Keratinocyte (primary cell): ENCODE measurements around the gene DNAJC7. TPM values are rescaled to one million over a fixed set of nuclear protein-coding genes. Genes with fewer than 3 reads are reported as not detected.

ENCODE experiments used
- DNase-seq: peaks from one replicate; pipeline ENCODE4 v3.0.0-alpha.2; 2011; ENCODE audit warnings: low read depth, missing footprints, low spot score
- FAIRE-seq: peaks from 2 replicates; lab custom pipeline; 2011; peaks lifted over from hg19 to GRCh38; lab: Jason Lieb, UNC
- H2AFZ ChIP-seq: 2 replicates; pipeline ENCODE4 v1.6.0; 2012; ENCODE audit warnings: low read length, control low read depth, inconsistent platforms; ENCODE audit not compliant: control insufficient read depth
- H3K27ac ChIP-seq: 2 replicates; pipeline ENCODE4 v1.5.1; 2011; ENCODE audit warnings: low read length; ENCODE audit not compliant: control insufficient read depth, insufficient read depth
- H3K27me3 ChIP-seq: 3 replicates; pipeline ENCODE4 v1.6.0; 2011; ENCODE audit warnings: low read length; ENCODE audit not compliant: control insufficient read depth, insufficient read depth; ENCODE audit errors: extremely low read depth
- H3K36me3 ChIP-seq, 2 experiments: 2 replicates in 1 of 2; 3 replicates in 1 of 2; pipeline ENCODE4 v1.5.1; 2011; ENCODE audit warnings: low read length in 2 of 2, mild to moderate bottlenecking in 1 of 2; ENCODE audit not compliant: control insufficient read depth in 2 of 2, insufficient read depth in 2 of 2; ENCODE audit errors: extremely low read depth in 1 of 2
- H3K4me1 ChIP-seq: 3 replicates; pipeline ENCODE4 v1.5.1; 2011; ENCODE audit warnings: low read length; ENCODE audit not compliant: control insufficient read depth, insufficient read depth; ENCODE audit errors: extremely low read depth
- H3K4me2 ChIP-seq: 3 replicates; pipeline ENCODE4 v1.6.0; 2011; ENCODE audit warnings: low read depth, low read length; ENCODE audit not compliant: control insufficient read depth, insufficient read depth; ENCODE audit errors: extremely low read depth
- H3K4me3 ChIP-seq, 3 experiments: fragments of 200-600 bp in 1 of 3; sonication (generic) in 1 of 3; 2 replicates in 2 of 3; 3 replicates in 1 of 3; pipeline ENCODE4 v1.5.1; 2011 to 2016; ENCODE audit warnings: low read length in 3 of 3, mild to moderate bottlenecking in 3 of 3, control low read depth in 2 of 3, inconsistent platforms in 1 of 3, low read depth in 1 of 3, mixed read lengths in 1 of 3, mixed run types in 1 of 3, moderate library complexity in 1 of 3; ENCODE audit not compliant: control insufficient read depth in 2 of 3, insufficient read depth in 2 of 3; ENCODE audit errors: extremely low read depth in 1 of 3
- H3K79me2 ChIP-seq: 2 replicates; pipeline ENCODE4 v1.6.0; 2012; ENCODE audit warnings: low read length; ENCODE audit not compliant: control insufficient read depth, insufficient read depth
- H3K9ac ChIP-seq: 3 replicates; pipeline ENCODE4 v1.6.0; 2011; ENCODE audit warnings: low read length; ENCODE audit not compliant: control insufficient read depth, insufficient read depth; ENCODE audit errors: extremely low read depth
- H3K9me1 ChIP-seq: 3 replicates; pipeline ENCODE4 v1.6.0; 2011; ENCODE audit warnings: low read length; ENCODE audit not compliant: control insufficient read depth, insufficient read depth; ENCODE audit errors: extremely low read depth
- H3K9me3 ChIP-seq: 2 replicates; pipeline ENCODE4 v1.5.1; 2012; ENCODE audit warnings: low read depth, low read length; ENCODE audit not compliant: control insufficient read depth
- H4K20me1 ChIP-seq: 3 replicates; pipeline ENCODE4 v1.6.0; 2011; ENCODE audit warnings: low read length; ENCODE audit not compliant: control insufficient read depth, insufficient read depth; ENCODE audit errors: extremely low read depth
- EZH2 ChIP-seq: IDR thresholded peaks from one replicate; pipeline ENCODE4 v1.6.1; 2012; ENCODE audit warnings: inconsistent platforms, mild to moderate bottlenecking, low read length, moderate library complexity
- dilution Hi-C: fragments of 300-500 bp; cut with MboI; formaldehyde crosslinking; loops from one replicate; pipeline ENCODE4 v1.7.0; 2020; ENCODE audit warnings: low sequenced_read_pairs; ENCODE audit not compliant: extremely low pct_ligation_motif_present
- polyA plus RNA-seq, 5 experiments: library from polyadenylated mRNA; depleted of rRNA in 3 of 5; stranded (reverse) in 3 of 5; stranded (forward) in 1 of 5; unstranded in 1 of 5; fragments of >200 nt; gene quantifications; 1 replicate in 1 of 5; 2 replicates in 3 of 5; 3 replicates in 1 of 5; pipeline versions ENCODE4 v1.2.1 to v1.2.3, GENCODE V29; 2011 to 2012; ENCODE audit warnings: missing spikeins in 2 of 5, low read depth in 1 of 5, low replicate concordance in 1 of 5
- TF ChIP-seq, protein P1 (sequence below), 3 experiments: IDR thresholded peaks in 1 of 3; conservative IDR thresholded peaks in 1 of 3; optimal IDR thresholded peaks in 1 of 3; 2 replicates in 2 of 3; 3 replicates in 1 of 3; pipeline versions ENCODE3 to v1.5.1; 2011; ENCODE audit warnings: low read length in 3 of 3, mild to moderate bottlenecking in 3 of 3, moderate library complexity in 2 of 3, control low read depth in 1 of 3, inconsistent platforms in 1 of 3; ENCODE audit not compliant: insufficient read depth in 2 of 3; ENCODE audit errors: extremely low read depth in 1 of 3

Gene DNAJC7
- polyA plus RNA-seq, 1 donor (not counting 4 experiments of a cell fraction or from before 2014, with no cell fraction given): 82.5 TPM

DNA sequence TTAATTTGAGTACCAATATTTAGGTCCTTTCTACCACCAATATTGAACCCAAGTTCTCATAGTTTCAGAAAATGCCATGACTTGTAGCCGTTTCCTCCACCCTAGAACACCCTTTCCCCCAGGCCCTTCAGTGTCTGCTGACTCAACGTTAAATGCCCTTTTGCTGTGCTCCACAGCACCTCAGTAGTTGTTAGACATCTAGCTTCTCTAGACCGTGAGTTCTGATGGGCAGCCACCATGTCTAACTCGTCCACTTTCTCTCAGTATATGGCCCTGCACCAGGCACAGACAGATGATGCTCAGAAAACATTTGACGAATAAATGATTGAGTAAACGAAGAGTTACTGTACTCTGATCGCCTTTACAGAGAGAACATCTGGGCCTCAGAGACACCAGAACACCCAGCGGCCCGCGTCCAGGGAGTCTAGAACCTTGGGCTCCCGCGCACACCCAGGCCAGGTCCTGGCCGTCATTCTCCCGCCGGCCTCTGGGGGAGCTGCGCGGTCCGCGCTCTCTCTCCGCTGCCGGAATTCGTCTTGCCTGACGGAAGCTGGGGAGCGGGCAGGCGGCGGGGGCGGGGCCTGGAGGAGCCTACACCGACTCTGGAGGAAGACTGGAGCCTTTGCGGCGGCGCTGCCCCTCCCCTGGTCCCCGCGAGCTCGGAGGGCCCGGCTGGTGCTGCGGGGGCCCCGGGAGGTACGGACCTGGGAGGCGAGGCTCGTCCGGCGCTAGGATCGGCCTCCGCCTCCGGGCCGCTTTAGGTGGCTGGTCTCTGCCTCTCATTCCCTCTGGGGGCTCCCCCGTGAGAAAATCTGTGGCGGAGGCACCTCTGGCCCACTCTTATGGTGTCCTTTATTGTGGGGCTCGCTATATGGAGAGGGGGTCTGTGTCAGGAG is 2.5 kb upstream of the DNAJC7 start, which contains the start of gene NKIRAS2:
NKIRAS2 (plus strand) TSS at position 582 of the 896 bp plus-strand sequence. CDS start 1,488 bp downstream, outside the sequence.
- no peaks in the 10 kb centered on the region for H4K20me1 ChIP-seq
- H3K27ac ChIP-seq: peak within 1 kb of the TSS; percentile 69
- H3K9me3 ChIP-seq: no peaks in the 10 kb centered on the region
- H3K4me3 ChIP-seq: peak within 1 kb of the TSS; percentile 85 to 96 (median 95)
- peaks cover 16 to 32% of the 10 kb centered on the region in 2 experiments for H3K36me3 ChIP-seq
- H3K9ac ChIP-seq: peak within 1 kb of the TSS; percentile 88
- H3K4me2 ChIP-seq: peak within 1 kb of the TSS; percentile 89
- DNase-seq (no peak), FAIRE-seq (no peak)
- peaks cover 45% of the 10 kb centered on the region for H3K79me2 ChIP-seq
- no peak for TF ChIP-seq EZH2
- TF ChIP-seq, protein P1, sequence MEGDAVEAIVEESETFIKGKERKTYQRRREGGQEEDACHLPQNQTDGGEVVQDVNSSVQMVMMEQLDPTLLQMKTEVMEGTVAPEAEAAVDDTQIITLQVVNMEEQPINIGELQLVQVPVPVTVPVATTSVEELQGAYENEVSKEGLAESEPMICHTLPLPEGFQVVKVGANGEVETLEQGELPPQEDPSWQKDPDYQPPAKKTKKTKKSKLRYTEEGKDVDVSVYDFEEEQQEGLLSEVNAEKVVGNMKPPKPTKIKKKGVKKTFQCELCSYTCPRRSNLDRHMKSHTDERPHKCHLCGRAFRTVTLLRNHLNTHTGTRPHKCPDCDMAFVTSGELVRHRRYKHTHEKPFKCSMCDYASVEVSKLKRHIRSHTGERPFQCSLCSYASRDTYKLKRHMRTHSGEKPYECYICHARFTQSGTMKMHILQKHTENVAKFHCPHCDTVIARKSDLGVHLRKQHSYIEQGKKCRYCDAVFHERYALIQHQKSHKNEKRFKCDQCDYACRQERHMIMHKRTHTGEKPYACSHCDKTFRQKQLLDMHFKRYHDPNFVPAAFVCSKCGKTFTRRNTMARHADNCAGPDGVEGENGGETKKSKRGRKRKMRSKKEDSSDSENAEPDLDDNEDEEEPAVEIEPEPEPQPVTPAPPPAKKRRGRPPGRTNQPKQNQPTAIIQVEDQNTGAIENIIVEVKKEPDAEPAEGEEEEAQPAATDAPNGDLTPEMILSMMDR (optimal IDR thresholded peaks at IDR 0.05 in 1 of 3, IDR thresholded peaks at IDR 0.05 in 1 of 3, conservative IDR thresholded peaks at IDR 0.05 in 1 of 3; ENCODE audit: extremely low read depth in 1 of 3, insufficient read depth in 2 of 3, low read length in 3 of 3): peak; percentile 71 to 97 (median 86)
- dilution Hi-C loops: no loop called here
- H3K27me3 ChIP-seq: no peaks in the 10 kb centered on the region
- peaks cover 25% of the 10 kb centered on the region for H3K4me1 ChIP-seq
- H2AFZ ChIP-seq: peak within 1 kb of the TSS; percentile 92
- no peaks in the 10 kb centered on the region for H3K9me1 ChIP-seq

DNA sequence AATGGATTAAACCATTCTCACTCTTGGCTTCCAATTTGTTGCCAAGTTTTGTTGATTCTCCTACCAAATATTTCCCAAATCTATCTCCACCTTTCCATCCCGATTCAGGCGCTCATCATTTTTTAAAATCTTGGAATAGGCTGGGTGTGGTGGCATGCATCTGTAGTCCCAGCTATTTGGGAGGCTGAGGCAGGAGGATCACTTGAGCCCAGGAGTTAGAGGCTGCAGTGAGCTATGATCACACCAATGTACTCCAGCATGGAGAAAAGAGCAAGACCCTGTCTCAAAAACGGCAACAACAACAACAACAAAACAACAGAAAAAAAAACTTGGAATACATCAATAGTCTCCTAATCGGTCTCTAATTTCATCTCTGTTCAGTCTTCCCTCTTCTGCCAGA is 1.7 kb upstream of the DNAJC7 start:
- H4K20me1 ChIP-seq: no peaks in the 10 kb centered on the region
- H3K4me2 ChIP-seq: no peak overlapping the region
- H3K27me3 ChIP-seq: no peaks in the 10 kb centered on the region
- H3K4me3 ChIP-seq: no peak overlapping the region
- no peaks in the 10 kb centered on the region for H3K9me1 ChIP-seq
- peaks cover 12 to 28% of the 10 kb centered on the region in 2 experiments for H3K36me3 ChIP-seq
- no peak overlapping the region for H3K9ac ChIP-seq
- TF ChIP-seq, protein P1 (optimal IDR thresholded peaks at IDR 0.05 in 1 of 3, IDR thresholded peaks at IDR 0.05 in 1 of 3, conservative IDR thresholded peaks at IDR 0.05 in 1 of 3; ENCODE audit: extremely low read depth in 1 of 3, insufficient read depth in 2 of 3, low read length in 3 of 3): no peak
- no peak for TF ChIP-seq EZH2
- no peaks in the 10 kb centered on the region for H3K9me3 ChIP-seq
- no peak overlapping the region for H3K27ac ChIP-seq
- peaks cover 53% of the 10 kb centered on the region for H3K79me2 ChIP-seq
- FAIRE-seq (no peak), DNase-seq (no peak)
- dilution Hi-C loops: no loop called here
- peaks cover 22% of the 10 kb centered on the region for H3K4me1 ChIP-seq
- no peak overlapping the region for H2AFZ ChIP-seq
